Mucosa of descending colon (tissue), 3 donors: ENCODE results near the gene KDM8. TPM values are rescaled to one million over a fixed set of nuclear protein-coding genes. Genes with fewer than 3 reads are reported as not detected.

Experiments used
- ATAC-seq: fragments of 200-7000 bp; cut with Tn5 transposase; one replicate; pipeline ENCODE4 v1.9.1; 2020; ENCODE audit warnings: mild to moderate bottlenecking, moderate library complexity
- DNase-seq, 3 donors: peaks; one replicate each; pipeline ENCODE4 v3.0.0-alpha.2; 2020
- H3K36me3 ChIP-seq: fragments of 200-600 bp; one replicate; pipeline ENCODE4 v1.8.0; 2021; ENCODE audit warnings: low read depth, mild to moderate bottlenecking
- H3K4me1 ChIP-seq: fragments of 200-600 bp; one replicate; pipeline ENCODE4 v1.8.0; 2021; ENCODE audit warnings: low read depth, mild to moderate bottlenecking
- H3K4me3 ChIP-seq: fragments of 200-600 bp; one replicate; pipeline ENCODE4 v1.8.0; 2021; ENCODE audit warnings: mild to moderate bottlenecking
- H3K9me3 ChIP-seq: fragments of 200-600 bp; one replicate; pipeline ENCODE4 v1.8.0; 2021; ENCODE audit warnings: mild to moderate bottlenecking
- intact Hi-C, 2 donors: fragments of 100-400 bp; cut with DNase I in 1 of 2; cut with micrococcal nuclease in 1 of 2; formaldehyde crosslinking; loops; one replicate each; pipeline versions ENCODE4 v1.11.0 to v1.11.1; 2022; cut with DNase I, micrococcal nuclease
- total RNA-seq, 3 donors: library from RNA; stranded (reverse); fragmentation: NEBNext Ultra II Directional in 2 of 3; extraction: Animal tissue kit (Norgen Biotek cat#: 25700) in 2 of 3; gene quantifications; one replicate each; pipeline versions ENCODE4 v1.2.1 to v1.2.4, GENCODE V29; 2021 to 2023
- TF ChIP-seq, protein P1 (sequence below): fragments of 200-600 bp; IDR thresholded peaks from one replicate; pipeline ENCODE4 v1.8.0; 2022; ENCODE audit warnings: antibody characterized with exemption, mild to moderate bottlenecking
- donor health status: DM: no; HTN: no; CAD: no; lungs with moderate emphysema.
- donor health status: DM: no; HTN: no; CAD: no.
- donor health status: DM: no; HTN: yes; CAD: no.

Gene KDM8
- total RNA-seq, 3 donors from 2014 or later: 8.7 to 12.9 (median 8.9) TPM

DNA sequence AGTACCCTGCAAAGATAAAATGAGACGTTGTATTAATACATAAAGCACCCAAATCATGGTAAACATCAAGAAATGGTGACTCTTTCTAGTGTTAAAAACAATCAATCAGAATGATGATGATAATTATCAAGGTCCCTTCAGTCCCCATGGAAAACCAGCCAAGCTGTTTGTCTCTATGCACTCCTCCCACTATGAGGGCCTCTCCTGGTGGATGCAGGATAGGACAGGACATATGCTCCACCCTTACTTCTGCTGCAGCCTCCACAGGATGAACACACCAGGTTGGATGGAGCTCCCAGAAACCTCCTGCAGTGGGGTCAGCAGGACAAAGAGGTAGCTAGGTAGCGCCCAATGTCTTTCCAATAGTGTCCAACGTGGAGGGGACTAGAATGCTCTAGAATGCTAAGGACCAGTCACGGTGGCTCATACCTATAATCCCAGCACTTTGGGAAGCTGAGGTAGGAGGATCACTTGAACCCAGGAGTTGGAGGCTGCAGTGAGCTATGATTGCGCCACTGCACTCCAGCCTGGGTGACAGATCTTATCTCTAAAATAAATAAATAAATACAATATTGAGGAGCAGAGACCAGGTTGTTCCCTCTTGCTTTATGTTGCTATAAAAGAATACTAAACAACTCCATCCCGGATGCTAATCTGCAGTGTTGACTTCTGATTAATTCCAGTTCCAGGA is 9.9 kb upstream of the KDM8 start:
- intact Hi-C loops: no loop called here
- H3K4me3 ChIP-seq: no peak overlapping the region
- H3K36me3 ChIP-seq: no peaks in the 10 kb centered on the region
- DNase-seq (no peak), ATAC-seq (no peak)
- TF ChIP-seq, protein P1, sequence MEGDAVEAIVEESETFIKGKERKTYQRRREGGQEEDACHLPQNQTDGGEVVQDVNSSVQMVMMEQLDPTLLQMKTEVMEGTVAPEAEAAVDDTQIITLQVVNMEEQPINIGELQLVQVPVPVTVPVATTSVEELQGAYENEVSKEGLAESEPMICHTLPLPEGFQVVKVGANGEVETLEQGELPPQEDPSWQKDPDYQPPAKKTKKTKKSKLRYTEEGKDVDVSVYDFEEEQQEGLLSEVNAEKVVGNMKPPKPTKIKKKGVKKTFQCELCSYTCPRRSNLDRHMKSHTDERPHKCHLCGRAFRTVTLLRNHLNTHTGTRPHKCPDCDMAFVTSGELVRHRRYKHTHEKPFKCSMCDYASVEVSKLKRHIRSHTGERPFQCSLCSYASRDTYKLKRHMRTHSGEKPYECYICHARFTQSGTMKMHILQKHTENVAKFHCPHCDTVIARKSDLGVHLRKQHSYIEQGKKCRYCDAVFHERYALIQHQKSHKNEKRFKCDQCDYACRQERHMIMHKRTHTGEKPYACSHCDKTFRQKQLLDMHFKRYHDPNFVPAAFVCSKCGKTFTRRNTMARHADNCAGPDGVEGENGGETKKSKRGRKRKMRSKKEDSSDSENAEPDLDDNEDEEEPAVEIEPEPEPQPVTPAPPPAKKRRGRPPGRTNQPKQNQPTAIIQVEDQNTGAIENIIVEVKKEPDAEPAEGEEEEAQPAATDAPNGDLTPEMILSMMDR: no peak
- no peaks in the 10 kb centered on the region for H3K9me3 ChIP-seq
- peaks cover 7% of the 10 kb centered on the region for H3K4me1 ChIP-seq

DNA sequence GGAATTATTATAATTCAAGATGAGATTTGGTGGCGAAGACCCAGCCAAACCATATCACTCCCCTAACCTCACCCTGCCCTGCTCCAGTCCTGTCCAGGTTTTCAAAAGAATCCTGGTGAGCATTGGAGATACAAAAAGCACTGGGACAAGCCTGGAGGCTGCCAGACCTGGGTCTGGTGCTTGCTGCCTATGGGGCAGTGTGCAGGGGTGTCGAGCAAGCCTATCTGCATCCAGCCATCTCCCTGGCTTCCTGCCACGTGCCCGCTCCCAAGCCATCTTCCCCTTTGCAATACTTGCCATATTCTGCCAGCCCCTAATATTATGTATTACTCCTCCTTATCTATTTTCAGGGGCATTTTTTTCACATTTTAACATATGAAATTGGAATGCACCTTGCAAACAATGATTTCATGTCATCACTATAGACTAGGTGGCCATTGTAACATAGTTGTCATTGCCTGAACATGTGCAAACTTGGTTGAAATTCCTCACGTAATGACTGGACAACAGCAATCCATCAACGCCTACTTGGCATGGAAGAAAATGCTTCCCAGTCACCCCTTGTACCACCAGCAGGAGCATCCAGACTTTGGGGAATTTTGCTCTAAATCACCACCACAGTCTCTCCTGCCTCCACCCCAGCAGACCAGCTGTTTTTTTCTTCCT is 8.1 kb upstream of the KDM8 start:
- ATAC-seq (no peak), DNase-seq (no peak)
- TF ChIP-seq, protein P1: no peak
- H3K36me3 ChIP-seq: no peaks in the 10 kb centered on the region
- no peaks in the 10 kb centered on the region for H3K9me3 ChIP-seq
- H3K4me1 ChIP-seq: peaks cover 7% of the 10 kb centered on the region
- intact Hi-C loops: no loop called here
- no peak overlapping the region for H3K4me3 ChIP-seq

DNA sequence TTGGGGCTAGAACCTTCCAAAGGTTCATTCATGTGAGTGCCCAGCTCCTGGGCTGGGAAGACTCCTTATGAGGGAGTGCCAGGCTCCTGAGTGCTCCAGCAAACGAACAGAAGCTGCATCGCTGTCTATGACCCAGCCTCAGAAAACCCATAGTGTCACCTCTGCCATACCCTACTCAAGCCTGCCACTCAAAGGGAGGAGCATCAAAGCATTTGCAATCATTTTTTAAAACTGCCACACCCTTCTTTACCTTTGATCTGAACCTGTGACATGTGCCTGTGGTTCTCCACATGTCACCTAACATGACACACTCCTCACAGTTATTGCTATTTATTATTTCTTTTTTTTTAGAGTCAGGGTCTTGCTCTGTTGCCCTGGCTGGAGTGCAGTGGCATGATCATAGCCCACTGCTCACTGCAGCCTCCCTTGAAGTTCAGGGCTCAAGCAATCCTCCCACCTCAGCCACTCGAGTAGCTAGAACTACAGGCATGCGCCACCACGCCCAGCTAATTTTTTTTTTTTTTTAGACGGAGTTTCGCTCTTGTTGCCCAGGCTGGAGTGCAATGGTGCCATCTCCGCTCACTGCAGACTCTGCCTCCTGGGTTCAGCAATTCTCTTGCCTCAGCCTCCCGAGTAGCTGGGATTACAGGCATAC is 7.3 kb upstream of the KDM8 start:
- TF ChIP-seq, protein P1: no peak
- intact Hi-C loops: no loop called here
- ATAC-seq: peak; percentile 86
- Histone ChIP-seq H3K36me3 (no peaks in the 10 kb centered on the region), H3K9me3 (no peaks in the 10 kb centered on the region), H3K4me3 (no peak overlapping the region), H3K4me1 (peaks cover 7% of the 10 kb centered on the region)
- DNase-seq: no peak

DNA sequence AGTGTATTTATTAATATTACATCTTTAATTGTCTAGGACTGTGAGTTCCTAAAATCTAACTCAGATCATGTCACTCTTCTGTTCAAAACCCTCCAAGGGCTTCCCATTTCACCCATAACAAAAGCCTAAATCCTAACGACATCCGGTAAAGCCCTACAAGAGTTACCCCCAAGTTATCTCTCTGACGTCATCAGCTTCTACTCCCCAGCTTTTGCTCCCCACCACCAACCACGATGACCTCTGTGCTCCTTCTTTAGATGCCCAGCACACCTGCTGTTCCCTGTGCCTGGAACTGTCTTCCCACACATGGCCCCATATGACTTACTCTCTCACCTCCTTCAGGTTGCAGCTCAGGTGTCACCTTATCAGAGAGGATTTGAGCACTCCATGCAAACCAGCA is 6.3 kb upstream of the KDM8 start:
- Histone ChIP-seq H3K4me1 (peaks cover 7% of the 10 kb centered on the region), H3K36me3 (no peaks in the 10 kb centered on the region), H3K4me3 (no peak overlapping the region), H3K9me3 (no peaks in the 10 kb centered on the region)
- DNase-seq: no peak
- no peak for ATAC-seq
- TF ChIP-seq, protein P1: no peak
- intact Hi-C loops: no loop called here

DNA sequence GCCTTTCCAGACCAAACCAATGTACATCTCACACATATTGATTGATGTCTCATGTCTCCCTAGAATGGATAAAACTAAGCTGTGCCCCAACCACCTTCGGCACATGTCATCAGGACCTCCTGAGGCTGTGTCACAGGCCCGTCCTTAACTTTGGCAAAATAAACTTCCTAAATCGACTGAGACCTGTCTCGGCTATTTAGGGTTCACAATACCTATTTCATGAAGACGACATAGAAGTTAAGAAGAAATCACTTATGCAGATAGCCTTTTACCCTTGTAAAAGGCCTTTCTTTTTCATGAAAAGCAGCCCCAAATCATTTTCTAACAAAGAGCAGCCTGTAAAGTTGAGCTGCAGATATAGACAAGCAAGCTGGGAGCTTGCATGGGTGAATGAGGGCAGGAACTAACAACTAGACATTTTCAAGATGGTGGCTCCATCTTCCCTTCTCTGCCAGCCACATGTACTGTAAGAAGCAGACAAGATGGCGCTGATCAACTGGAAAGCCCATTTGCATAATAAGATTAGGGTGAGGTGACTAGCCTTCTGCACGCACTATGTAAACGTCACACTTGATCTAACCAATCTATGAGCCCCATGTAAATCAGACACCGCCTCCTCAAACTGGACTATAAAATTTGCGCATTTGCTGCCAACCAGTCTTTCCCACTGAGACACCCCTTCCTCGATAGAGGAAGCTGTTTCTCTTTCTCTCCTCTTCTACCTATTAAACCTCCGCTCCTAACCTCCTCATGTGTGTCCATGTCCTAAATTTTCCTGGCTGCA is 4.7 kb upstream of the KDM8 start:
- DNase-seq (no peak), ATAC-seq (no peak)
- no peak overlapping the region for H3K4me3 ChIP-seq
- TF ChIP-seq, protein P1: no peak
- H3K4me1 ChIP-seq: peaks cover 13% of the 10 kb centered on the region
- no peaks in the 10 kb centered on the region for H3K9me3 ChIP-seq
- H3K36me3 ChIP-seq: no peaks in the 10 kb centered on the region
- intact Hi-C loops: no loop called here
